Gastroesophageal sphincter (tissue), 3 donors: Measurements from ENCODE around the gene ADAMTS7.
"Not testable (repeated sequence)": the region's sequence is repeated elsewhere in the genome, so short reads cannot be mapped to it uniquely, and the experiment has no call there.

Experiments
- CTCF ChIP-seq, 4 experiments: fragments of 200-600 bp in 2 of 4; fragments of 450-650 bp in 2 of 4; sonication (generic) in 1 of 4; IDR thresholded peaks; one replicate each; pipeline ENCODE4 v1.5.1; 2017 to 2019; ENCODE audit warnings: antibody characterized with exemption in 4 of 4, mild to moderate bottlenecking in 2 of 4, moderate library complexity in 2 of 4
- EP300 ChIP-seq: sonication (generic); formaldehyde crosslinking; IDR thresholded peaks from one replicate; pipeline ENCODE4 v1.6.1; 2017; ENCODE audit warnings: antibody characterized with exemption, mild to moderate bottlenecking
- POLR2A ChIP-seq, 2 donors: fragments of 450-650 bp; IDR thresholded peaks; one replicate each; pipeline ENCODE4 v1.6.1; 2017; ENCODE audit warnings: antibody characterized with exemption in 2 of 2, mild to moderate bottlenecking in 2 of 2, moderate library complexity in 1 of 2
- POLR2AphosphoS5 ChIP-seq: sonication (generic); formaldehyde crosslinking; IDR thresholded peaks from one replicate; pipeline ENCODE4 v1.6.1; 2017; ENCODE audit warnings: antibody characterized with exemption

GRCh38 chr15:78719819-78720450 is 91.3 kb downstream of the ADAMTS7 start:
- not testable (repeated sequence) for TF ChIP-seq CTCF (IDR thresholded peaks at IDR 0.05); POLR2A (IDR thresholded peaks at IDR 0.05); EP300; POLR2AphosphoS5
